Omental fat pad (tissue), 4 donors: ENCODE measurements around the gene GHSR. TPM values are rescaled to one million over a fixed set of nuclear protein-coding genes. Genes with fewer than 3 reads are reported as not detected.

Experiments used
- ATAC-seq: fragments of 150-250 bp; one replicate; pipeline ENCODE4 v1.9.1; 2016; ENCODE audit warnings: mild to moderate bottlenecking, moderate library complexity; ENCODE audit not compliant: low FRiP score
- DNase-seq: peaks from one replicate; pipeline ENCODE4 v3.0.0-alpha.2; 2019; ENCODE audit warnings: low spot score
- total RNA-seq, 4 donors: library from RNA; depleted of rRNA; stranded (reverse); fragments of >200 nt; gene quantifications; one replicate each; pipeline ENCODE4 v1.1.0, GENCODE V29; 2016
- TF ChIP-seq, protein P1 (sequence below), 3 donors: fragments of 450-650 bp; IDR thresholded peaks; one replicate each; pipeline ENCODE4 v1.5.1; 2016 to 2017; ENCODE audit warnings: antibody characterized with exemption in 3 of 3, mild to moderate bottlenecking in 3 of 3, moderate library complexity in 2 of 3

GHSR gene
- total RNA-seq, 4 donors from 2014 or later = not detected

DNA sequence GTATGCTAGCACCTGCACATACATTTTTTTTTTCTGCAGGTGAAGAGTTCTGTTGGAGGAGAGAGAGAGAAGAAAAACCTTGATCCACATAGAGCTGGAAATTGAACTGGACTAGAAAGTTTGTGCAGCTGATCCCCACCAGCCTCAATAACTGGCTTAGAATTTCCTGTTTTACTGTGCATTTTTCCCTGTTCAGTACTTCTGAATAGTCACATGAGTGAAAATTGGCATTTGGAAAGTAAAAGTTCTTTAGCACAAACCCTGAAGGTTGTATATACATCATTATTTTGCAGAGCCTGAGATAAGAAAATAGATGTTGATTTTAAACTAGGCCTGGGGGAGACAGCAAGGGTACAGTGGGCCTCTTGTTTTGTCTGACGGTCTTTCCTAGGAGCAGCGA lies 42.3 kb downstream of the GHSR start:
- TF ChIP-seq, protein P1, sequence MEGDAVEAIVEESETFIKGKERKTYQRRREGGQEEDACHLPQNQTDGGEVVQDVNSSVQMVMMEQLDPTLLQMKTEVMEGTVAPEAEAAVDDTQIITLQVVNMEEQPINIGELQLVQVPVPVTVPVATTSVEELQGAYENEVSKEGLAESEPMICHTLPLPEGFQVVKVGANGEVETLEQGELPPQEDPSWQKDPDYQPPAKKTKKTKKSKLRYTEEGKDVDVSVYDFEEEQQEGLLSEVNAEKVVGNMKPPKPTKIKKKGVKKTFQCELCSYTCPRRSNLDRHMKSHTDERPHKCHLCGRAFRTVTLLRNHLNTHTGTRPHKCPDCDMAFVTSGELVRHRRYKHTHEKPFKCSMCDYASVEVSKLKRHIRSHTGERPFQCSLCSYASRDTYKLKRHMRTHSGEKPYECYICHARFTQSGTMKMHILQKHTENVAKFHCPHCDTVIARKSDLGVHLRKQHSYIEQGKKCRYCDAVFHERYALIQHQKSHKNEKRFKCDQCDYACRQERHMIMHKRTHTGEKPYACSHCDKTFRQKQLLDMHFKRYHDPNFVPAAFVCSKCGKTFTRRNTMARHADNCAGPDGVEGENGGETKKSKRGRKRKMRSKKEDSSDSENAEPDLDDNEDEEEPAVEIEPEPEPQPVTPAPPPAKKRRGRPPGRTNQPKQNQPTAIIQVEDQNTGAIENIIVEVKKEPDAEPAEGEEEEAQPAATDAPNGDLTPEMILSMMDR (IDR thresholded peaks at IDR 0.05) = no peak
- DNase-seq (no peak), ATAC-seq (no peak)

DNA sequence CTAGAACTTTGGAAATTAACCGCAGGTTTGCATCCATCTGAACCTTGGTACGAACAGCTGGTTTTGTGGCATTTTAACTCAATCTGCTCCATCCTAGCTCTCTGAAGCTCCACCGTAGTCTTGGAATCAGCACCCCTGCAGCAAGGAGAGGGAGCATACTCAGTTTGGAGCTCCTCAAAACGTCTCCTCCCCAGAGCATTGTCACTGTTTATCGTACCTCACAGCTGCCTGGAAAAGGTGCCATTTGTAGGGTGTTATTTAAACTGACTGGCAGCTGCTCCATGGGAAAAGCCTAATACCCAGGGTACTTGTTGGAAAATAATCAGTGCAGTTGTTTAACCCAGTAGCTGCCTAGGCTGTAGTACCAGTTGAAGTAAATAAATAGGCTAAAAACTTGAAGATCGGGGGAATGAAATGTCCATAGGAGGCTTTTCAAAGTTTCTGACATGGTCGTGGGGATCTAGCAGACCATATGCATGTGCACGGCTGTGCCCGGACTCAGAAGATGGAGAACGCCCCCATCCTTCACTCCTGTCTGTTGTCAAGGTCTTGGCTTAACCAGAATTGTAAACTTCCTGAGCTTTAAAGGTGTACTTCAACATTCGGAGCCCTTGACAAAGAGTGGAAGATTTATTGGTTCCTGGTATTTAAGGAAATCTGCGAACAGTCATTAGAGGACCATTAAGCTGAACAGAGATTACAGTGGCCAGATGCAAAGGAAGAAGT lies 43.9 kb downstream of the GHSR start:
- no peak for ATAC-seq
- TF ChIP-seq, protein P1 (IDR thresholded peaks at IDR 0.05) = no peak
- no peak for DNase-seq

DNA sequence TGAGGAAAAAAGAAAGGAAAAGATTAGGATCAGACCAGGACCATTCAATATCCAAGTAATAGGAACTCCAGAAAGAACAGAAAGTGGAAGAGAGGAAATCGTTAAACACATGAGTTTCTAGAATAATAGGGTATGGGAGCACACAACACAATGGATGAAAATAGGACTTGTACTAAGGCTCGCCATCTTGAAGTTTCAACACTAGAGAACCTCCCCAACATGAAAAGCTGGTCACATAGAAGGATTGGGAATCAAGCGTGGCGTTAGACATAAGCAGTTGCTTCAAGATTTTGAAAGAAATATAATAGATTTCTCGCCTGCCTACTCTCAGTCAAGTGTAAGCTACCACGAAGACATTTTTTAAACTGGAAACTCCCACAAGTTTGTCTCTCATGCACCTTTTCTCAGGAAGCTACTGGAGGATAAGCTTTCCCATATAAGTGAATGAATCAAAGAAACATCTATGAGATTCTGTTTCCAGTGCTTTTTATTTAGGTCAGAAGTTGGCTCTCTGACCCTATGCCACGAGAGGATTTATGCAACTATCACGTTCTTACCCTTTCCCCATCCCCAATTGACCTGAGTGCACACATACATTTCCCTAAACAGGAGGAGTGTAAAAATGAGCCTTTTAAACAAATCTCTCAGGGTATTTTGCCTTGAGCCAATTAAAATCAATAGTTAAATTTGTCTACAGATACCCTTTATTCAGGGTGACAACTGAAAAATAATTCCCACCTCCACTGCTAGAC lies 45.2 kb downstream of the GHSR start:
- DNase-seq = no peak
- TF ChIP-seq, protein P1 (IDR thresholded peaks at IDR 0.05) = no peak
- no peak for ATAC-seq

DNA sequence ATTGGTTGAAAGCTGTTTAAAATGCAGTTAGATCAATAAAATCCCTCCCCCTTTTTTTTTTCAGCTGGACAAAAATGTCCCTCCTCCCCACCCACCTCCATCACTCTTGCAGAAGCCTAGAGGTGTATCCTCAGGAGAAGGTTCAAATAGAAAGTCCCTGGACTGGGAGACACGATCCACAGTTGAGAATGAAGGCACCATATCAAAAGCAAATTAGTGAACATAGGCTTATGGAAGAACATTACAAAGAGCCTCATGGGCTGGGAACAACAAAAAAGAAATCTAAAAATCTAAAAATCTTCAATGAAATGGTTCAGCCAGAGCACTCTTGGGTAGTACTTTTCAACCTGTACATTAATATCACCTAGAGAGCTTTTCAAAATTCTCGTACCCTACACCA lies 46.2 kb downstream of the GHSR start:
- DNase-seq (no peak), ATAC-seq (no peak)
- TF ChIP-seq, protein P1 (IDR thresholded peaks at IDR 0.05) = no peak

DNA sequence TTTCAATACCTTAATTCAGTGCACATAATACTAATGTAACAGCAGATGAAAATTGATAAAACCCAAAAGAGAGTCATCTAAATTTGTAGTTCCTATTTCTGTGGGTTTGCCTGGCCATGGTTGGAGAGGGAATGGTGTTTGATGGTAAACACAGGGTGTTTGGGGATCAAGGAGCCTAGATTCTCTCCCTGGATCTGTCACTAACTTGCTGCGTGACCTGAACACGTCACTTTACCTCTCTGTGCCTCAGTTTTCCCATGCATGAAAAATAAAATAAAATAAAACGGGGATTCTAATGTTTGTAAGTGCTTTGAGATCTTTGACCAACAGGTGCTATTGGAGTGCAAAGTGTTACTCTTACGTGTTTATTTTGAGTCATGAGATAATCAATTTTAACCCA lies 49.8 kb downstream of the GHSR start:
- no peak for DNase-seq
- TF ChIP-seq, protein P1 (IDR thresholded peaks at IDR 0.05) = no peak
- ATAC-seq = no peak

DNA sequence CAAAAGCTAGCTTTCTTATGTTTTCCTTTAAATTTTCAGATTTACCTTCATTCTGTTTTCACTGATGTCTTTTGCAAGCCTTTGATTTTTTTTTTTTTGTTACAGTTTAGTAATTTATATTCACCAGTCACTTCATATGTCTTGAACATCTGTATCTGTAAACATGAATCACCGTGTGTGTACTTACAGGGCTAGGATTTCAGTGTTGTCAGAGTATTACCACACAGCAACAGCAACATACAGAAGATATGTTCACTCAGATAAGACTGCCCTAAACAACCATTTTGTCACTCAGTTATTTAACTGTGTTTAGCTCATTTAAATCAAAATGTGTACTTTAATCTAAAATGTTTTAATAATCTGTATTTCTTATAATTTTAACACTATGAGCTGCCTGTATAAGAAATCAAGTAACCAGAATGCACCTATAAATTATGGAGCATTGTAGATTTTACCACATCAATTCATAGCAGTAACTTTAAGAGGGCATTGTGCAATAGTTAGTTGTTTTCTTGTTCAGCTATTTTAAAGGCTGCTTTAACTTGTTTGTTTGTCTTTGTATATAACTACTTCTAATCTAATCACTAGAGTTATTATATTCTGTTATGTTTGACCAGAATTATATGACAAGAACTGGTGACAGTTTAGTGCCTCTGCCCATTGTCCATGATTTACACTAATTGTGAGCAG lies 50.4 kb downstream of the GHSR start:
- DNase-seq (no peak), ATAC-seq (no peak)
- TF ChIP-seq, protein P1 (IDR thresholded peaks at IDR 0.05) = no peak
